IPS-15b (cell line): ENCODE measurements around the gene CACNB4.
"Not testable (repeated sequence)": the region's sequence is repeated elsewhere in the genome, so short reads cannot be mapped to it uniquely, and the experiment has no call there.

Experiments
- H3K27me3 ChIP-seq: one replicate; pipeline ENCODE4 v1.6.1; 2013; ENCODE audit warnings: low read length; ENCODE audit not compliant: control insufficient read depth, insufficient read depth
- H3K36me3 ChIP-seq: one replicate; pipeline ENCODE4 v1.6.1; 2013; ENCODE audit warnings: low read length; ENCODE audit not compliant: control insufficient read depth, insufficient read depth
- H3K4me1 ChIP-seq: one replicate; pipeline ENCODE4 v1.6.1; 2013; ENCODE audit warnings: mild to moderate bottlenecking, low read length; ENCODE audit not compliant: control insufficient read depth, insufficient read depth
- H3K4me3 ChIP-seq: one replicate; pipeline ENCODE4 v1.5.1; 2013; ENCODE audit warnings: low read depth, low read length
- H3K9ac ChIP-seq: one replicate; pipeline ENCODE4 v1.6.1; 2013; ENCODE audit warnings: low read depth, mild to moderate bottlenecking, low read length
- H3K9me3 ChIP-seq: one replicate; pipeline ENCODE4 v1.6.1; 2013; ENCODE audit warnings: mild to moderate bottlenecking, low read length; ENCODE audit not compliant: control insufficient read depth, insufficient read depth

CACNB4 gene

GRCh38 chr2:152030596-152031328 lies 68.1 kb downstream of the CACNB4 start:
- not testable (repeated sequence) for H3K9ac ChIP-seq, H3K36me3 ChIP-seq, H3K27me3 ChIP-seq, H3K4me3 ChIP-seq, H3K9me3 ChIP-seq
- H3K4me1 ChIP-seq: peaks cover 17% of the 10 kb centered on the region

GRCh38 chr2:152028182-152028862 lies 70.5 kb downstream of the CACNB4 start:
- Histone ChIP-seq H3K27me3 (no peaks in the 10 kb centered on the region), H3K36me3 (no peaks in the 10 kb centered on the region), H3K9ac (no peak overlapping the region), H3K4me3 (no peak overlapping the region), H3K4me1 (peaks cover 4% of the 10 kb centered on the region), H3K9me3 (no peaks in the 10 kb centered on the region)

- Histone ChIP-seq H3K9ac (no peak overlapping the region), H3K4me3 (peak overlapping the region; percentile 41), H3K27me3 (no peaks in the 10 kb centered on the region), H3K36me3 (no peaks in the 10 kb centered on the region), H3K4me1 (no peaks in the 10 kb centered on the region), H3K9me3 (no peaks in the 10 kb centered on the region)
These were observed 73.1 kb downstream of the CACNB4 start for GRCh38 chr2:152025678-152026287.

GRCh38 chr2:152024477-152024876 lies 74.4 kb downstream of the CACNB4 start:
- Histone ChIP-seq H3K9me3 (no peaks in the 10 kb centered on the region), H3K27me3 (no peaks in the 10 kb centered on the region), H3K36me3 (no peaks in the 10 kb centered on the region), H3K4me1 (no peaks in the 10 kb centered on the region), H3K9ac (no peak overlapping the region), H3K4me3 (no peak overlapping the region)

- H3K27me3 ChIP-seq: no peaks in the 10 kb centered on the region
- no peak overlapping the region for H3K9ac ChIP-seq
- H3K4me3 ChIP-seq: no peak overlapping the region
- no peaks in the 10 kb centered on the region for H3K9me3 ChIP-seq
- H3K4me1 ChIP-seq: no peaks in the 10 kb centered on the region
- no peaks in the 10 kb centered on the region for H3K36me3 ChIP-seq
These were observed 76.8 kb downstream of the CACNB4 start for GRCh38 chr2:152022090-152022489.

GRCh38 chr2:152021001-152021400 lies 77.8 kb downstream of the CACNB4 start:
- not testable (repeated sequence) for H3K9ac ChIP-seq, H3K9me3 ChIP-seq, H3K36me3 ChIP-seq, H3K4me1 ChIP-seq, H3K27me3 ChIP-seq, H3K4me3 ChIP-seq

GRCh38 chr2:152019732-152020131 lies 79.1 kb downstream of the CACNB4 start:
- no peaks in the 10 kb centered on the region for H3K27me3 ChIP-seq
- H3K9me3 ChIP-seq: no peaks in the 10 kb centered on the region
- no peak overlapping the region for H3K9ac ChIP-seq
- no peak overlapping the region for H3K4me3 ChIP-seq
- no peaks in the 10 kb centered on the region for H3K4me1 ChIP-seq
- H3K36me3 ChIP-seq: no peaks in the 10 kb centered on the region

GRCh38 chr2:152016181-152017120 lies 82.4 kb downstream of the CACNB4 start:
- Histone ChIP-seq H3K4me3 (no peak overlapping the region), H3K9ac (no peak overlapping the region), H3K36me3 (no peaks in the 10 kb centered on the region)

GRCh38 chr2:152015552-152015951 lies 83.3 kb downstream of the CACNB4 start:
- no peak overlapping the region for H3K9ac ChIP-seq
- H3K36me3 ChIP-seq: no peaks in the 10 kb centered on the region
- H3K4me1 ChIP-seq: no peaks in the 10 kb centered on the region
- H3K4me3 ChIP-seq: no peak overlapping the region
- H3K9me3 ChIP-seq: no peaks in the 10 kb centered on the region
- H3K27me3 ChIP-seq: no peaks in the 10 kb centered on the region

More at GRCh38 chr2:152016181-152017120, 82.4 kb downstream of the CACNB4 start:
- Histone ChIP-seq H3K27me3 (no peaks in the 10 kb centered on the region), H3K4me1 (no peaks in the 10 kb centered on the region), H3K9me3 (no peaks in the 10 kb centered on the region)

GRCh38 chr2:152012697-152013096 lies 86.1 kb downstream of the CACNB4 start:
- Histone ChIP-seq H3K9me3 (no peaks in the 10 kb centered on the region), H3K4me3 (no peak overlapping the region), H3K9ac (no peak overlapping the region), H3K27me3 (no peaks in the 10 kb centered on the region), H3K36me3 (no peaks in the 10 kb centered on the region), H3K4me1 (no peaks in the 10 kb centered on the region)

GRCh38 chr2:152011724-152012123 lies 87.1 kb downstream of the CACNB4 start:
- no peak overlapping the region for H3K4me3 ChIP-seq
- no peak overlapping the region for H3K9ac ChIP-seq
- H3K9me3 ChIP-seq: no peaks in the 10 kb centered on the region
- no peaks in the 10 kb centered on the region for H3K4me1 ChIP-seq
- H3K27me3 ChIP-seq: no peaks in the 10 kb centered on the region
- H3K36me3 ChIP-seq: no peaks in the 10 kb centered on the region
